Measurements from ENCODE around the gene SLCO4A1. TPM values are rescaled to one million over a fixed set of nuclear protein-coding genes. Genes with fewer than 3 reads are reported as not detected.
A peak's percentile ranks its signal among the peaks of the same experiment; 100 is the strongest.

Gene SLCO4A1
- total and polyA plus RNA-seq, 9 donors, result 0.11 to 1.2 (median 0.45) TPM

DNA sequence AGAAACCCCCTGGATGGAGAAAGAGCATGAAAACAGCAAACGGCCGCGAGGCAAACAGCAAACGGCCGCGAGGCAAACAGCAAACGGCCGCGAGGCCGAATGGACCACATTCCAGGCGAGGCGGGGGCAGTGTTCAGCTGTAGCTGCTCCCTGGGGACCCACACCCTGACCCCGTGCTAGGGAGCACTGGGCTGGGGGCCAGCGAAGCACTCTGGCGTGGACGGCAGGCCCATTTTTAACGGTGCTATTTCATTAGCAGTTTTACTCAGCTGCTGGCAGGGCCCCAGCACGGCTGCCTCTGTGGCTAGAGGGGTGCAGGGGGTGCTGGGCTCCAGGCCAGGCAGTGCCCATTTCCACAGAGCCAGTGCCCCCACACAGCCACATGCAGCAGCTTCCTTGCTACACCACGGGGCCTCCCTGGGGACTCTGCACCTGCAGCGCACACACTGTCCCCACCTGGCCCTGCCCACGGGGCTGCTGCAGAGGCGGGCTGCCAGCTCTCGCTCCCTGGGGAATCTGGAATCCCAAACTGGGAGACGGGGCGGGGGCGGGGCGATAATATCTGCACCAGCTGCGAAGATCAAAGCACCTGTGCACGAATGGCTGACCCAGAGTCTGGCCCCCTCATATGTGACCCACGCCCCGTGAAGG, 35.6 kb upstream of the SLCO4A1 start:
- no peaks in the 10 kb centered on the region for H3K36me3 ChIP-seq (ENCODE audit: control insufficient read depth, insufficient read depth, low read length)
- peaks cover 44% of the 10 kb centered on the region for H3K27me3 ChIP-seq (ENCODE audit: control insufficient read depth, insufficient read depth, low read length)
- peak; percentile 52 for DNase-seq
- peaks cover 5% of the 10 kb centered on the region for H3K9me3 ChIP-seq (replicated peaks; ENCODE audit: control insufficient read depth, low read depth, low read length)
- peaks cover 44% of the 10 kb centered on the region for H3K4me1 ChIP-seq (ENCODE audit: control insufficient read depth, insufficient read depth, low read length)
- no peak overlapping the region for H3K27ac ChIP-seq (ENCODE audit: low read length)
- no peak overlapping the region for H3K4me3 ChIP-seq (ENCODE audit: low read length)
- 27% methylated on average over 29 of the region's 31 CpGs for WGBS (ENCODE audit: insufficient coverage)

DNA sequence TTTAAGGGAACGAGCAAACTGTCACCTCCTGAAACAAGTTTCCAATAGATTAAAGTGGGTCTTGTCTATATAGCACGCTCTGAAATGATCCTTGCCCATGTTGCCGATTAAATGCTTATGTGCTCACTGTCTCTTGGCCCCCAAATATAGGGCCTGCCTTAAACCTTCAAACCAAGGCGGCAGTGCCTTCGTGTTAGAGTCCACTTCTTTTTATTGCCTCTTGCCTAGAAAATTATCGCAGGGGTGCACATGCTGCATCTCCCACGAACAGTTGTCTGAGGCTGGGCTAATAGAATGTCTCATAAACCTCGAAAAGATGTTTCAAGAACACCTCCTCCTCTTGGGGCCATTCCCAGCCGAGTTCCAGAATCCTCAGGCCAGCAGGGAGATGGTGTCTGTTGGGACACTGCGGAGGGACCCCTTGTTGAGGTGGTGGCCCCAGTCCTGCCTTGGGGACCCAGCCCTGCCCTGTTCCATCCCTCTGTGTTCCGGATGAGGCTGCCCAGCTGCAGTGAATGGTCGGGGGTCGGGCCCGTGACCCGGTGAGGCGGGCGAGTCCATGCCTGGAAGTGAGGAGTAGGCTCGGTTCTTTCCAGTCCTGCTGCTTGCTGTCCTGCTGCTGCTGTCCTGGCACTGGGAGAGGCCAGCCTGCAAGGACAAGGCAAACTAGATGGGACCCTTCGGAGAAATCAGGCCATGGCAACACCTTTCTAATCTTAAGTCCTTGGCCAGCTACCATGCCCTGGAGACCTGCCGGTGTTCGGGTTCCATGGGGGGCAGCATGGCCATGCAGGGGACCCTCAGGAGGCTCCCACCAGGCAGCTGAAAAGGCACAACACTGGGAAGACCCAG, 34.7 kb upstream of the SLCO4A1 start:
- peaks cover 48% of the 10 kb centered on the region for H3K4me1 ChIP-seq (ENCODE audit: control insufficient read depth, insufficient read depth, low read length)
- H3K4me3 ChIP-seq (ENCODE audit: low read length), result no peak overlapping the region
- no peaks in the 10 kb centered on the region for H3K36me3 ChIP-seq (ENCODE audit: control insufficient read depth, insufficient read depth, low read length)
- DNase-seq, result no peak
- 86% methylated on average over 18 of the region's 21 CpGs for WGBS (ENCODE audit: insufficient coverage)
- H3K27me3 ChIP-seq (ENCODE audit: control insufficient read depth, insufficient read depth, low read length), result peaks cover 34% of the 10 kb centered on the region
- peaks cover 5% of the 10 kb centered on the region for H3K9me3 ChIP-seq (replicated peaks; ENCODE audit: control insufficient read depth, low read depth, low read length)
- no peak overlapping the region for H3K27ac ChIP-seq (ENCODE audit: low read length)

DNA sequence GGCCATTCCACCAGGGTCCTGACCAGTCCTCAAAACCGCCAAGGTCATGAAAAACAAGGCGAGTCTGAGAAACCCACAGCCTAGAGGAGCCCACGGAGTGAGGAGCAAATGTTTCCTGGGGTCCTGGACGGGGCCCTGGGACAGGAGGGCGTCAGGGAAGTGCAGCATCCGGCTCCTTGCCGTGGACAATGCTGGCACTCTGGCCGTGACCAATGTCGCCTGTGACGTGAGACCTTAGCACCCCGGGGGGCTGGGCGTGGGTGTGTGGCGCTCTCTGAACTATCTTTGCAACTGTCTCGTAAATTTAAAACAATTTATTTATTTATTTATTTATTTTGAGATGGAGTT, 34.1 kb upstream of the SLCO4A1 start:
- Histone ChIP-seq H3K27me3 (ENCODE audit: control insufficient read depth, insufficient read depth, low read length) (peaks cover 31% of the 10 kb centered on the region), H3K27ac (ENCODE audit: low read length) (no peak overlapping the region), H3K4me1 (ENCODE audit: control insufficient read depth, insufficient read depth, low read length) (peaks cover 42% of the 10 kb centered on the region), H3K9me3 (replicated peaks; ENCODE audit: control insufficient read depth, low read depth, low read length) (peaks cover 5% of the 10 kb centered on the region), H3K36me3 (ENCODE audit: control insufficient read depth, insufficient read depth, low read length) (no peaks in the 10 kb centered on the region), H3K4me3 (ENCODE audit: low read length) (no peak overlapping the region)
- DNase-seq, result no peak
- WGBS (ENCODE audit: insufficient coverage), result 91% methylated on average over 8 of the region's 14 CpGs

DNA sequence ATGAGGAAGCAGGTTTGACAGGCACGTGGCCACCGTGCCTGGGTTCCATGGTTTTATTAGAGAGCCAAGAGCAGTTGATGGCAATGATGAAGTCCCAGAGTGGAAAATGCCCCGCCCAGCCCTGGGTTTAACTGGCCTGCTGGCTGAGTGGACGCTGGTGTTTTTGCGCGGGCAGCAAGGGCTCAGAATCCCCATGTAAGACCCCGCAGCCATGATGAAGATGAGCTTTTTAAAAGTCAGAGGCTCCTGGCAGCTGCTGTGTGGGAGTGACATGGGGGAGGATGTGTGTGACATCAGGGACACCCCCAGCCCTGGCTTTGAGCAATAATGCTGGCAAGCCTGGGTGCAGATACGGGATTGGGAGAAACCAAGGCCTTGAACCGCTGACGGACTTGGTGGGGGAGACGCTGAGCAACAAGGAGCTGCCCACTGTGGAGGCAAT, 33.0 kb upstream of the SLCO4A1 start:
- H3K36me3 ChIP-seq (ENCODE audit: control insufficient read depth, insufficient read depth, low read length), result no peaks in the 10 kb centered on the region
- 80% methylated on average over 7 of the region's 11 CpGs for WGBS (ENCODE audit: insufficient coverage)
- H3K27me3 ChIP-seq (ENCODE audit: control insufficient read depth, insufficient read depth, low read length), result peaks cover 23% of the 10 kb centered on the region
- H3K4me3 ChIP-seq (ENCODE audit: low read length), result no peak overlapping the region
- peaks cover 5% of the 10 kb centered on the region for H3K9me3 ChIP-seq (replicated peaks; ENCODE audit: control insufficient read depth, low read depth, low read length)
- DNase-seq, result no peak
- H3K27ac ChIP-seq (ENCODE audit: low read length), result no peak overlapping the region
- peaks cover 39% of the 10 kb centered on the region for H3K4me1 ChIP-seq (ENCODE audit: control insufficient read depth, insufficient read depth, low read length)

DNA sequence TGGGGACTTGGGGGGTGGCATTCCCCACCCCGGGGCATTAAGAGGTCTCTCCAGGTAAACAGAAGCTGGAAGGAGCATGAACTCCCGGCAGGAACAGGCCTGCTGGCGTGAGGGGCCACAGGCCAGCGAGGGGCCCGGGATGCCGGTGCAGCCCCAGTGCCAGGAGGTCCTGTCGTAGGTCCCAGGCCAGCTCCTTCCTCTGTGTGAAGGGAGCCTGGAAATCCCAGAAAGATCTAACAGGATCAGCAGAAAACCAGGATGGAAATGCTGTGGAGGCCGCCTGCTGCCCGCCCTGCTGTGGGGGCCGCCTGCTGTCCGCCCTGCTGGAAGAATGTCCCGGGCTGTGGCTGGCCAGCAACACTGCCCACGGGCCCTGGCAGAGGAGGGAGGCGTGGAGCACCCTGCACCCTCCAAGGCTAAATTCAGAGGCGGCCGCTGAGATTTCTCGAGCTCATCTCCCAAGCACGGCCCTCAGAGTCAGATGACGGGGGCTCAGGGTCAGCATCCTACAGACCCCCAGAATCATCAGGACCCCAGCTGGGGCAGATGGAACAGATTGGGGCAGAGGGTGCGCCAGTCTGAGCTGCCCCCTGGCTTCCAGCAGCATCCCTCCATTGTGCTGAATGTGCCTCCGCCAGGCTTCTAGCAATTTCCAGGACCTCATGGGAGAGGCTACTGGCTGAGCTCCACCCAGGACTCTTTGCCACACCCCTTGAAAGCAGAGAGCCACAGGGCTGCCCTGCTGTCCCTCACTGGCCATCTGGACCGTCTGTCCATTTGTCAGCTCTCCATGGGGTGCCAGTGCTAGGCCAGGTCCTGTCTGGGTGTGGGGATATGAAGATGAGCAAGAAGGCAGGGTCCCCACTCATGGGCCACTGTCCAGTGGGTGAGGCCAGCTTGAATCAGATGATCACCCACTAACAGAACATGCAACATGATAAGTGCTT, 32.2 kb upstream of the SLCO4A1 start:
- H3K27ac ChIP-seq (ENCODE audit: low read length), result no peak overlapping the region
- no peaks in the 10 kb centered on the region for H3K36me3 ChIP-seq (ENCODE audit: control insufficient read depth, insufficient read depth, low read length)
- peaks cover 39% of the 10 kb centered on the region for H3K4me1 ChIP-seq (ENCODE audit: control insufficient read depth, insufficient read depth, low read length)
- H3K9me3 ChIP-seq (replicated peaks; ENCODE audit: control insufficient read depth, low read depth, low read length), result peaks cover 5% of the 10 kb centered on the region
- H3K4me3 ChIP-seq (ENCODE audit: low read length), result no peak overlapping the region
- WGBS (ENCODE audit: insufficient coverage), result 73% methylated on average over 17 of the region's 22 CpGs
- peaks cover 26% of the 10 kb centered on the region for H3K27me3 ChIP-seq (ENCODE audit: control insufficient read depth, insufficient read depth, low read length)
- no peak for DNase-seq

DNA sequence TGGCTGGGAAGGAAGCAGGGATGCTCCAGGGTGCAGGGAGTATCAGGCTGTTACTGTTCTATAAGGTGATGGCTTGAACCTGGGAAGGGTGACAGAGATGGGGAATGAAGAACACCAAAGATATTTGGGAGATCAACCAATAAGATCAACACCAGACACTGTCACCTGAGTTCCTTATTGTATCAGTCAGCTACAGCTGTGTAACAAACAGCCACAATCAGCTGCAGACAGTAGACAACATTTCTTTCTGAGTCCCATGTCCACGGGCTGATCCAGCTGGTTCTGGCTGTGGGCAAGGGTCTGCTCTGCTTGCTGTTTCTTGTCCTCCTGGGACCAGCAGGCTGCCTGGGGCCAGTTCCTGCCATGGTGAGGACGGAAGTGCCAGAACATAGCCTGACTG, 31.3 kb upstream of the SLCO4A1 start:
- WGBS (ENCODE audit: insufficient coverage), result 92% methylated on average over 1 of the region's 2 CpGs
- no peak overlapping the region for H3K27ac ChIP-seq (ENCODE audit: low read length)
- peaks cover 31% of the 10 kb centered on the region for H3K4me1 ChIP-seq (ENCODE audit: control insufficient read depth, insufficient read depth, low read length)
- DNase-seq, result no peak
- no peaks in the 10 kb centered on the region for H3K36me3 ChIP-seq (ENCODE audit: control insufficient read depth, insufficient read depth, low read length)
- peaks cover 25% of the 10 kb centered on the region for H3K27me3 ChIP-seq (ENCODE audit: control insufficient read depth, insufficient read depth, low read length)
- H3K9me3 ChIP-seq (replicated peaks; ENCODE audit: control insufficient read depth, low read depth, low read length), result peaks cover 5% of the 10 kb centered on the region
- H3K4me3 ChIP-seq (ENCODE audit: low read length), result no peak overlapping the region

DNA sequence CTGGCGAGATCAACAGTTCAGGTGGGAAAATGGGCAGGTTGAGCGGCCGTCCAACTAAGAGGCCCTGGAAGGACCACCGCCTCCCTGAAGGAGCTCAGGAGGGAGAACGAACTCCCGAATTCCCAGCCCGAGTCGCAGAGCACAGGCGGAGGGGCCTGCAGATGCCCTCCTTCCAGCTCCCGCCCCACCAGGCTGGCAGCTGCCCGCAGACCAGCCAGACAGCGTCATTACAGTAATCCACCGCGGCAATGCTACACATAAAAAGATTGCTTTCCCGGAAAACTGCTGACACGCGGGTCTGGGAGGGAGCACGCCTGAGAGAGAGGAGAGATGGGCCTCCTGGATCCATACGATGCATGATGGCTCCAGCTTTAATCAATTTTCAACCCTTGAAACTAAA, 30.5 kb upstream of the SLCO4A1 start:
- Histone ChIP-seq H3K36me3 (ENCODE audit: control insufficient read depth, insufficient read depth, low read length) (no peaks in the 10 kb centered on the region), H3K27ac (ENCODE audit: low read length) (no peak overlapping the region), H3K4me1 (ENCODE audit: control insufficient read depth, insufficient read depth, low read length) (peaks cover 26% of the 10 kb centered on the region), H3K4me3 (ENCODE audit: low read length) (no peak overlapping the region), H3K9me3 (replicated peaks; ENCODE audit: control insufficient read depth, low read depth, low read length) (peaks cover 5% of the 10 kb centered on the region), H3K27me3 (ENCODE audit: control insufficient read depth, insufficient read depth, low read length) (peaks cover 28% of the 10 kb centered on the region)
- peak; percentile 63 for DNase-seq
- 70% methylated on average over 12 of the region's 19 CpGs for WGBS (ENCODE audit: insufficient coverage)

DNA sequence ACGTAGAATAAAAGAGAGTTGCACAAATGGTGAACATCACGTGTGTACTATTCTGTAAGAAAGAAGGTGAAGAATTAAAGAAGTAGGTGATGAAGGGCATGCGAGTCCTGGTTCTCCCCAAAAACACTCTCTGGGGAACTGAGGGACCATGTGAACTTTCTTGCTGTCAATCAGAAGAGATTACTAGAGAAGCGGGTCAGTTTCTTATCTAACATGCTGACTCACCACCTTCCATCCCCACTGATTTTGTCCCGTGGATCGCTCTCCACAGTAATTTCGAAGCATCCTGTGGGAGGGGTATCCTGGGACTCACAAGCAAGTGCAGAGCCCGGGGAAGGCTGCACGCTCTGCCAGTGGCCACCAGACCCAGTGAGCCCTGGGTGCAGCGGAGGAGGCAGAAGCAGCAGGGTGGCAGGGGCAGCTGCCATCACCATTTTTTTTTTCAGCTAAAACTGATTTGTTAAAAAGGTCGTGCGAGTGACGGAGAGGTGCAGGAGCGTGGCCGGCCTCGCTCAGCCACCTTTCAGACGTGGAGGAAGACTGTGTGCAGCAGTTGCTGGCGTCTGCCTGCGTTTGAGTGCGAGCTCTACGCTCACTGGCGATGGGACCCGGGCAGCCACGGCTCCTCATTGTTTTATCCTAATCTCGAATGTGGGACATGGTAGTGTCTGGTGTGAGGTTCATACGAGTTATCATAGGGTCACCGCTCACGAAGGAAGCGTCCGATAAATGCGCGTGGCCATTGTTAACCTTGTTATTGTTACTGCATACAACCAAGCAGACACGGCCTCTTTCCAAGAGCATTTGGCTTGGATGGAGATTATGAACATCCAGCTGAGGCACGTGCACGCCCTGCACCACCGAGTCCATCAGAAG, 28.0 kb upstream of the SLCO4A1 start:
- 77% methylated on average over 23 of the region's 36 CpGs for WGBS (ENCODE audit: insufficient coverage)
- peaks cover 5% of the 10 kb centered on the region for H3K9me3 ChIP-seq (replicated peaks; ENCODE audit: control insufficient read depth, low read depth, low read length)
- no peaks in the 10 kb centered on the region for H3K36me3 ChIP-seq (ENCODE audit: control insufficient read depth, insufficient read depth, low read length)
- no peak for DNase-seq
- H3K27me3 ChIP-seq (ENCODE audit: control insufficient read depth, insufficient read depth, low read length), result peaks cover 25% of the 10 kb centered on the region
- no peak overlapping the region for H3K4me3 ChIP-seq (ENCODE audit: low read length)
- H3K4me1 ChIP-seq (ENCODE audit: control insufficient read depth, insufficient read depth, low read length), result peaks cover 25% of the 10 kb centered on the region
- no peak overlapping the region for H3K27ac ChIP-seq (ENCODE audit: low read length)

DNA sequence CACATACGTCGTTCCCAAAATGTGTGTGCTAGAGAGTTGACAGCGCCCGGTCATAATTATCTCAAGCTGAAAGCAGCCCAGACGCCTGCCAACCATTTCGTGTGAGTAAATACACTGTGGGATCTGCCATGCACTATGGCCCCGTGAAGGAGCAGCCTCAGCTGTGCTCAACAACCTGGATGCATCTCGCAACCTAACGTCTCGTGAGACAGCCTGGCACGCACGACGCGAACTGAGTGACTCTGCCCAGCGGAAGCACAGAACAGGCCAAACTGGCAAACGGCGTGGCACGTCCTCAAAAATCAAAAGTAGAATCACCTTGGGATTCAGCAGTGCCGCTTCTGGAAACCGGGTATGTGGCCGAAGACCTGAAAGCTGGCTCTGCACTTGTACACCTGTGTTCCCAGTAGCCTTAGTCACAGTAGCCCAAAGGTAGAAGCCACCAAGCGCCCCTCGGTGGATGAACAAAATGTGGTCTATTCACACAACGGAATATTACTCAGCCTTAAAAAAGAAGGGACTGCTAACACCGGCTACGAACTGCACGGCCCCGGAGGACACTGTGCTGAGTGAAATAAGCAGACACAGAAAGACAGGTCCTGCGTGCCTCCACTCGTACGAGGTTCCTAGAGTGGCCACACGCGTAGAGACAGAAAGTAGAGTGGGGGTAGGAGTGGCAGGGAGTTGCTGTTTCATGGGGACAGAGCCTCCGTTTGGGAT, 27.2 kb upstream of the SLCO4A1 start:
- whole genome bisulfite sequencing (ENCODE audit: insufficient coverage), result 91% methylated on average over 32 of the region's 34 CpGs
- peaks cover 25% of the 10 kb centered on the region for H3K27me3 ChIP-seq (ENCODE audit: control insufficient read depth, insufficient read depth, low read length)

More for the DNA sequence above, 27.2 kb upstream of the SLCO4A1 start:
- H3K9me3 ChIP-seq (replicated peaks; ENCODE audit: control insufficient read depth, low read depth, low read length), result peaks cover 5% of the 10 kb centered on the region
- no peak for DNase-seq
- no peak overlapping the region for H3K27ac ChIP-seq (ENCODE audit: low read length)
- H3K4me3 ChIP-seq (ENCODE audit: low read length), result no peak overlapping the region
- H3K36me3 ChIP-seq (ENCODE audit: control insufficient read depth, insufficient read depth, low read length), result no peaks in the 10 kb centered on the region
- peaks cover 20% of the 10 kb centered on the region for H3K4me1 ChIP-seq (ENCODE audit: control insufficient read depth, insufficient read depth, low read length)
